DMS79 treated with DMSO at 0.1 percent for 48 hours (cell line): Measurements from ENCODE around the gene C9orf85.
"Not testable (repeated sequence)": the region's sequence is repeated elsewhere in the genome, so short reads cannot be mapped to it uniquely, and the experiment has no call there.

Source experiments
- DNase-seq: peaks from one replicate; lab custom pipeline; 2025; lab: John Stamatoyannopoulos, UW

The C9orf85 gene

GRCh38 chr9:72007726-72008125 lies 96.3 kb downstream of the C9orf85 start:
- not testable (repeated sequence) for DNase-seq

GRCh38 chr9:72012646-72013045 lies 101.2 kb downstream of the C9orf85 start:
- DNase-seq, result no peak

- no peak for DNase-seq
Observed at GRCh38 chr9:72013292-72013760, 101.9 kb downstream of the C9orf85 start.

DNA sequence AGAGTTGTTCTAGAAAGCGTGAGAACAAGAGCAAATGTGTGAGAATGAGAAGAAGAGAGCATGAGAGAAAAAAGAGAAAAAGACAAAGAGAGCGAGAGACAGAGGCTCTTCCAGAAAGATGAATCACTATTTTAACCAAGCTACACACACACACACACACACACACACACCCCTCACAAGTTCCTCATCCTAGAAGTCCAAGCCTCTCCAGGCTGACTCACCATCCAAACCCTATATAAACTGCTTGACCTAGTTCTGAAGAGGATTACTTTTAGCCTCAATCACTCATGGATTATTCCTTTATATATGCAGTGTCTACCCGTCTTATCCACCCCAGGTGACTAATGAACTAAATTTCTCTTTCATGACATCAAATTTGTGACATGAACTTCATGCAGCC lies 111.4 kb downstream of the C9orf85 start:
- no peak for DNase-seq
